Endothelial cell (in vitro differentiated cells): ENCODE results near the gene ZNF687. TPM values are rescaled to one million over a fixed set of nuclear protein-coding genes. Genes with fewer than 3 reads are reported as not detected.
"Not testable (repeated sequence)": the region's sequence is repeated elsewhere in the genome, so short reads cannot be mapped to it uniquely, and the experiment has no call there.

Experiments
- DNase-seq: peaks from one replicate; pipeline ENCODE4 v3.0.0; 2021; ENCODE audit warnings: low spot score
- H3K27ac Mint-ChIP-seq: one replicate; pipeline ENCODE4 v1.8.0; 2021; ENCODE audit warnings: mixed read lengths, inconsistent platforms; ENCODE audit not compliant: unreplicated experiment
- H3K27me3 Mint-ChIP-seq: one replicate; pipeline ENCODE4 v1.8.0; 2021; ENCODE audit warnings: mild to moderate bottlenecking, moderate library complexity, mixed read lengths, inconsistent platforms; ENCODE audit not compliant: unreplicated experiment
- H3K36me3 Mint-ChIP-seq: one replicate; pipeline ENCODE4 v1.8.0; 2021; ENCODE audit warnings: mild to moderate bottlenecking, low read depth, mixed read lengths, inconsistent platforms; ENCODE audit not compliant: unreplicated experiment
- H3K4me1 Mint-ChIP-seq: one replicate; pipeline ENCODE4 v1.8.0; 2021; ENCODE audit warnings: mild to moderate bottlenecking, mixed read lengths, inconsistent platforms; ENCODE audit not compliant: unreplicated experiment
- H3K4me3 Mint-ChIP-seq: one replicate; pipeline ENCODE4 v1.8.0; 2021; ENCODE audit warnings: mild to moderate bottlenecking, mixed read lengths, inconsistent platforms; ENCODE audit not compliant: unreplicated experiment
- H3K9me3 Mint-ChIP-seq: one replicate; pipeline ENCODE4 v1.8.0; 2021; ENCODE audit warnings: mixed read lengths, inconsistent platforms; ENCODE audit not compliant: unreplicated experiment
- CTCF ChIP-seq: fragments of 200-600 bp; sonication (generic); IDR thresholded peaks from one replicate; pipeline ENCODE4 v1.5.0; 2021; ENCODE audit warnings: antibody characterized with exemption; ENCODE audit not compliant: unreplicated experiment
- total RNA-seq: library from RNA; stranded (reverse); fragmentation: NEBNext Ultra II Directional; extraction: Animal tissue kit (Norgen Biotek cat#: 25700); gene quantifications from one replicate; pipeline ENCODE4 v1.2.1, GENCODE V29; 2021; ENCODE audit not compliant: unreplicated experiment

Gene ZNF687
- total RNA-seq, 1 donor from 2014 or later: 29.9 TPM

DNA sequence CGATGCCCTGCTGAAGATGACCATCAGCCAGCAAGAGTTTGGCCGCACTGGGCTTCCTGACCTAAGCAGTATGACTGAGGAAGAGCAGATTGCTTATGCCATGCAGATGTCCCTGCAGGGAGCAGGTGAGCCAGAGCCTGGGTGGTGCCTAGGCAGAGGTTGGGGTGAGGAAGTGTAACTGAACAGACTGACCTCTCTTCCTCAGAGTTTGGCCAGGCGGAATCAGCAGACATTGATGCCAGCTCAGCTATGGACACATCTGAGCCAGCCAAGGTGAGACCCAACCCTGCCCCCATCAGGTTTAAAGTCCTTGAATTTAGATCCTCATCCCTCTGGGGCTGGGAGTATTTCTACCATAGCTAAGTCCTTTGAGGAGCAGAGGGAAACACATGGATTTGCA lies 15.8 kb upstream of the ZNF687 start:
- Mint-ChIP-seq H3K4me1 (no peaks in the 10 kb centered on the region), H3K27me3 (no peaks in the 10 kb centered on the region), H3K36me3 (peaks cover 44% of the 10 kb centered on the region), H3K4me3 (no peak overlapping the region), H3K27ac (no peak overlapping the region), H3K9me3 (no peaks in the 10 kb centered on the region)
- DNase-seq: no peak
- no peak for TF ChIP-seq CTCF

DNA sequence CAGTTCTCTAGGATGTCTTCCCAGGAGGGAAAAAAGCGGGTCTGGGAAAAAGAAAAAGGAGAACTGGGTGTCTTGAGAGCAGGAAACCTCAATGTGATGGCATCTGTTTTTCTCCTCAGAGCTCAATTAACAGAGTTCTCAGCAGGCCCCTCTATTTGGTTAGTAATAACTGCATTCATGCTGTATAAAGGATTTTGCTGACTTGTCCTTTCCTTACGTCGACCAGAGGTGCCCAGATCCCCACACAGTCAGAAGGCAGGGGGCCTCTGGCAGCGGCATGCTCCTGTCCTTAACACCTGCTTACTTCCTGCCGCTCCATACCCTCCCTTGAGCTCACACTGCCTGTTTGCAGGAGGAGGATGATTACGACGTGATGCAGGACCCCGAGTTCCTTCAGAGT lies 15.3 kb upstream of the ZNF687 start:
- Mint-ChIP-seq H3K4me3 (peak overlapping the region; percentile 73), H3K4me1 (no peaks in the 10 kb centered on the region), H3K9me3 (no peaks in the 10 kb centered on the region), H3K36me3 (peaks cover 44% of the 10 kb centered on the region), H3K27ac (no peak overlapping the region), H3K27me3 (no peaks in the 10 kb centered on the region)
- DNase-seq: no peak
- no peak for TF ChIP-seq CTCF

- no peaks in the 10 kb centered on the region for H3K4me1 Mint-ChIP-seq
- TF ChIP-seq CTCF: no peak
- H3K36me3 Mint-ChIP-seq: peaks cover 42% of the 10 kb centered on the region
- DNase-seq: no peak
- H3K27ac Mint-ChIP-seq: peak overlapping the region; percentile 74
- no peaks in the 10 kb centered on the region for H3K27me3 Mint-ChIP-seq
- H3K4me3 Mint-ChIP-seq: peak overlapping the region; percentile 42
- H3K9me3 Mint-ChIP-seq: no peaks in the 10 kb centered on the region
Measured at GRCh38 chr1:151267760-151268159, 14.3 kb upstream of the ZNF687 start.

GRCh38 chr1:151273924-151274466 lies 8.1 kb upstream of the ZNF687 start:
- Mint-ChIP-seq H3K36me3 (peaks cover 12% of the 10 kb centered on the region), H3K4me3 (no peak overlapping the region), H3K27me3 (peaks cover 1% of the 10 kb centered on the region), H3K4me1 (no peaks in the 10 kb centered on the region), H3K27ac (no peak overlapping the region), H3K9me3 (no peaks in the 10 kb centered on the region)
- DNase-seq: no peak
- no peak for TF ChIP-seq CTCF

- H3K27ac Mint-ChIP-seq, H3K4me3 Mint-ChIP-seq, H3K9me3 Mint-ChIP-seq, H3K27me3 Mint-ChIP-seq, H3K4me1 Mint-ChIP-seq, DNase-seq: not testable (repeated sequence)
- peaks cover 12% of the 10 kb centered on the region for H3K36me3 Mint-ChIP-seq
Measured at GRCh38 chr1:151275341-151275740, 6.8 kb upstream of the ZNF687 start.
